Breast epithelium (tissue), 4 donors: ENCODE results near the gene ZNF319. TPM values are rescaled to one million over a fixed set of nuclear protein-coding genes. Genes with fewer than 3 reads are reported as not detected.

Experiments used
- DNase-seq, 2 donors: peaks; one replicate each; pipeline ENCODE4 v3.0.0-alpha.2; 2019; ENCODE audit warnings: low spot score in 2 of 2
- H3K27ac ChIP-seq, 2 donors: fragments of 200-600 bp; sonication (generic) in 1 of 2; one replicate each; pipeline ENCODE4 v1.5.1; 2016 to 2019; ENCODE audit warnings: mild to moderate bottlenecking in 1 of 2
- H3K27me3 ChIP-seq, 2 donors: fragments of 200-600 bp; sonication (generic) in 1 of 2; one replicate each; pipeline versions ENCODE4 v1.5.1 to v1.6.0; 2017 to 2019; ENCODE audit warnings: control low read depth in 1 of 2, mild to moderate bottlenecking in 1 of 2
- H3K36me3 ChIP-seq: fragments of 200-600 bp; one replicate; pipeline ENCODE4 v1.5.1; 2019
- H3K4me1 ChIP-seq, 2 donors: fragments of 200-600 bp; sonication (generic); one replicate each; pipeline ENCODE4 v1.5.1; 2016 to 2019; ENCODE audit warnings: control low read depth in 1 of 2
- H3K4me3 ChIP-seq, 3 donors: fragments of 200-600 bp; sonication (generic); 1 replicate in 2 of 3; 2 replicates in 1 of 3; pipeline ENCODE4 v1.5.1; 2016 to 2019; ENCODE audit warnings: mild to moderate bottlenecking in 3 of 3, moderate library complexity in 2 of 3
- H3K9me3 ChIP-seq, 2 donors: fragments of 200-600 bp; sonication (generic) in 1 of 2; one replicate each; pipeline ENCODE4 v1.5.1; 2016 to 2019; ENCODE audit warnings: control low read depth in 1 of 2
- POLR2A ChIP-seq: fragments of 450-650 bp; IDR thresholded peaks from one replicate; pipeline ENCODE4 v1.6.1; 2016; ENCODE audit warnings: antibody characterized with exemption, mild to moderate bottlenecking, moderate library complexity
- POLR2AphosphoS5 ChIP-seq, 3 donors: sonication (generic); formaldehyde crosslinking; IDR thresholded peaks; one replicate each; pipeline ENCODE4 v1.6.1; 2017; ENCODE audit warnings: antibody characterized with exemption in 3 of 3
- intact Hi-C: fragments of 100-400 bp; cut with DNase I; formaldehyde crosslinking; loops from one replicate; pipeline ENCODE4 v1.15.1; 2023; ENCODE audit warnings: low total_unique reads
- total RNA-seq, 3 donors: library from RNA; depleted of rRNA; stranded (reverse); fragments of >200 nt; gene quantifications; one replicate each; pipeline ENCODE4 v1.1.0, GENCODE V29; 2016
- TF ChIP-seq, protein P1 (sequence below), 3 donors: fragments of 450-650 bp; IDR thresholded peaks; one replicate each; pipeline ENCODE4 v1.5.1; 2016 to 2017; ENCODE audit warnings: antibody characterized with exemption in 3 of 3, mild to moderate bottlenecking in 3 of 3, moderate library complexity in 3 of 3

ZNF319 gene
- total RNA-seq, 3 donors from 2014 or later, result 6.2 to 7.2 (median 6.4) TPM

DNA sequence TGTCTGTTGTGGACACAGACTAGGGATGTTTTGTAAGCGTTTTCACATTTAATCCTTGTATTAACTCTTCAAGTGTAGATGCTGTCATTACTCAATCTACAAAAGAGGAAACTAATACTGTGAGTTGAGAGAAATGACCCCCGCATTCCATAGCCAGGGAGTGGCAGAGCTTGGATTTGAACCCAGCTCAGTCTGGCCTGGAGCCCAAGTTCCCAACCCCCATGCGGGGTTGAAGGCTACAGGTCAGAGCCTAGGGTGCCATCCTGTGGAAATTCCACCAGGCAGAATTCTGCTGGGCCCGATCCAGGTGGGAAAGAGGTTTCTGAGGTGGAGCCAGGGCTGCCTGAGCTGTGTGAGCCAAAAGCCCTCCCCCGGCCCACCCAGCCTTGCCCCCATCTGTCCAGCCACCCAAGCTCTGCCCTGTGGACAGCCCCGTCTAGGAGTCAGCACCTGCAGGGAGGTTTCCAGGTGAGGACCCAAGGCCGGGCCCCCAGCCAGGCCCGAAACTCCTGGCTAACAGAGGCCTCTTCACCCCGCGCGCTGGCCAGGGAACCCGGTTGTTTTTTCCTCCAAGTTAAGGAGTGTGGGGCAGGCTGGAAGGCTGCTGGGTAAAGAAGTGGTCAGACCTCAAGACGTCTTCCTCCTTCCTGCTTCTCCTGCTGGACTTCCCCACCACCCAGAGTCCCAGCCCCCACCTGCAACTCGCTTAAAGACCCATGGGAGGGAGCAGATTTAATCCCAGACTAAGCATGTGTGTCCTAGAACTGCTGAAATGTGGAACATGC, 30.7 kb upstream of the ZNF319 start:
- H3K36me3 ChIP-seq, result no peaks in the 10 kb centered on the region
- intact Hi-C loops, result no loop called here
- H3K4me3 ChIP-seq, result no peak overlapping the region
- no peak for TF ChIP-seq POLR2A
- TF ChIP-seq POLR2AphosphoS5 (IDR thresholded peaks at IDR 0.05), result no peak
- TF ChIP-seq, protein P1, sequence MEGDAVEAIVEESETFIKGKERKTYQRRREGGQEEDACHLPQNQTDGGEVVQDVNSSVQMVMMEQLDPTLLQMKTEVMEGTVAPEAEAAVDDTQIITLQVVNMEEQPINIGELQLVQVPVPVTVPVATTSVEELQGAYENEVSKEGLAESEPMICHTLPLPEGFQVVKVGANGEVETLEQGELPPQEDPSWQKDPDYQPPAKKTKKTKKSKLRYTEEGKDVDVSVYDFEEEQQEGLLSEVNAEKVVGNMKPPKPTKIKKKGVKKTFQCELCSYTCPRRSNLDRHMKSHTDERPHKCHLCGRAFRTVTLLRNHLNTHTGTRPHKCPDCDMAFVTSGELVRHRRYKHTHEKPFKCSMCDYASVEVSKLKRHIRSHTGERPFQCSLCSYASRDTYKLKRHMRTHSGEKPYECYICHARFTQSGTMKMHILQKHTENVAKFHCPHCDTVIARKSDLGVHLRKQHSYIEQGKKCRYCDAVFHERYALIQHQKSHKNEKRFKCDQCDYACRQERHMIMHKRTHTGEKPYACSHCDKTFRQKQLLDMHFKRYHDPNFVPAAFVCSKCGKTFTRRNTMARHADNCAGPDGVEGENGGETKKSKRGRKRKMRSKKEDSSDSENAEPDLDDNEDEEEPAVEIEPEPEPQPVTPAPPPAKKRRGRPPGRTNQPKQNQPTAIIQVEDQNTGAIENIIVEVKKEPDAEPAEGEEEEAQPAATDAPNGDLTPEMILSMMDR (IDR thresholded peaks at IDR 0.05), result no peak
- no peaks in the 10 kb centered on the region for H3K9me3 ChIP-seq
- no peak for DNase-seq
- peak overlapping the region; percentile 52 to 57 for H3K27ac ChIP-seq
- no peaks in the 10 kb centered on the region for H3K27me3 ChIP-seq
- H3K4me1 ChIP-seq, result peaks cover 6 to 8% of the 10 kb centered on the region in 2 donors

DNA sequence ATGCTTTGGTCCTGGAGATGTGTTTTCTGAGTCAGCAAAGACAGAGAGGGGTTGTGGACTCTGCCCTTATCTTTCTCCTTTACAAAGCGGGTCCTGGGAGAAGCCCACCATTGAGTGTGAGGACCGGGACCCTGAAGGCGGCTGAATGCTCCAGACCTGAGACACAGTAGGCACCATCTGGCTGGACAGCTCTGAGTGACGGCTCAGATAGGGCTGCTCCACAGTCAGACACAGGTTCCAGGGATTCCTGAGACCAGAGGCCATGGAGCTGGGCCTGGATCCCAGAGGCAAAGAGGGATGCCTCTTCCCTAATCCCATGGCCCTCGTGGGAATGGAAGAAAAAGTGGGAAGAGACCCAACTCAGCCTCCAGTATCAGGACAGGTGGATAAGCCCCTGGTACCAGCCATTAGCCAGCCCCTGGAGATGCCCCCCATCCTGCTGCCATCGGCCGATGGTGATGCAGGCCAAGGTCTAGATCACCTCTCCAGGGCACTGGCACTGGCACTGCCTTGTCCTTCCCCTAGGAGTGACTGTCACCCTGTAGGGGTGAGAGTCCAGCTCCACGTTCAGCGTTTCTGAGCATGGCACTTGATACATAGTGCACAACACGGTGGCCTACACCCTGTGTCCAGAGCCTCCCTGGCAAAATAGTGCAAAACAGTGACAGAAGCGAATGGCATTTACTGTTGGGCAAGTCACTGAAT, 29.8 kb upstream of the ZNF319 start:
- H3K9me3 ChIP-seq, result no peaks in the 10 kb centered on the region
- H3K36me3 ChIP-seq, result no peaks in the 10 kb centered on the region
- peaks cover 6 to 8% of the 10 kb centered on the region in 2 donors for H3K4me1 ChIP-seq
- DNase-seq, result no peak
- intact Hi-C loops, result no loop called here
- H3K27me3 ChIP-seq, result no peaks in the 10 kb centered on the region
- no peak for TF ChIP-seq POLR2AphosphoS5 (IDR thresholded peaks at IDR 0.05)
- TF ChIP-seq, protein P1 (IDR thresholded peaks at IDR 0.05), result no peak
- TF ChIP-seq POLR2A, result no peak
- H3K4me3 ChIP-seq, result no peak overlapping the region
- no peak overlapping the region for H3K27ac ChIP-seq

DNA sequence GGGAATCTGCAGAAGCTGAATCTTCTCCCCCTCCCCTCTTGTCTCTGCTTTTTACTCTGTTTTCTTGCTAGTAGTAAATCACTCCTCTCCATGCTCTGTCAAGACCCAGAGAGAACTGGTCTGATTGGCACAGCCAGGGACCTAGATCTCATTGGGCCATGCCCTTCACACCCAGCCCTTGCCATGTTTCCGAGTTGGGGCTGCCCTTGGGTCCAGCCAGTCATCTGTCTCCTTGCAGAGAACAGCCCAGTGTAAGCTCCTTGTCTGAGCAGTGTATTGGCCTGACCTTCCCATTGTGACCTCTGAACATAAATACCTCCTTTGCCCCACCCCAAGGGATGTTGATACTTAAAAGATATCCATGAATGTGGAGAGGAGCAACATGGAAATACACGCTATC, 28.9 kb upstream of the ZNF319 start:
- no peak overlapping the region for H3K27ac ChIP-seq
- DNase-seq, result no peak
- no peaks in the 10 kb centered on the region for H3K36me3 ChIP-seq
- intact Hi-C loops, result loop anchor here (5.0 kb wide), 1 partner anchor 98 kb away; the partner anchor contains the start of gene CFAP20
- peaks cover 8% of the 10 kb centered on the region in 2 donors for H3K4me1 ChIP-seq
- H3K9me3 ChIP-seq, result no peaks in the 10 kb centered on the region
- no peaks in the 10 kb centered on the region for H3K27me3 ChIP-seq
- H3K4me3 ChIP-seq, result no peak overlapping the region
- TF ChIP-seq POLR2A (no peak), POLR2AphosphoS5 (IDR thresholded peaks at IDR 0.05) (no peak)
- TF ChIP-seq, protein P1 (IDR thresholded peaks at IDR 0.05), result no peak

DNA sequence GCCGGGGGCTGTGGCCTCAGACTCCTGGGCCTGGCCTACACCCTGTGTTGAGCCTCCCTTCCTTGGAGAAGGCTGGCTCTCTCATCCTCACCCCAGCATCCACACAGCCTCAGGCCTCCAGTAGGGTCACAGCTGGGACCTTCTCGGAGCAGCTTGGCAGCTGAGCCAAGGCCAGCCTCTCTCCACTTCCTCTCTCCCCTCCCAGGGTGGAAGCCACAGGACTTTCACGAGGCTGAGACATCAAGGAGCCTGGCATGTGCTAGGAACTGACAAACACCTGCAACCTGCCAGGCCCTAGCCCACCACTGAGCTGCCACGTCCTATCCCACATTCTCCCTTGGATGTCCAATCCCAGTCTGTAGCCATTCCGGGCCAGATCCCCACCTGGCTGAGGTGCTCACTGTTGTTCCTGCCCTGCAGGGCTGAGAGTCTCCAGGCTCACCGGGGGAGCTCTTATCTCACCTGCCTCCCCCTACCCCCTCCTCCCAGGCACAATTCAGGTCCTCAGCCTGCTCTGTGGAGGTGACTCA, 28.1 kb upstream of the ZNF319 start:
- DNase-seq, result no peak
- no peak overlapping the region for H3K4me3 ChIP-seq
- no peaks in the 10 kb centered on the region for H3K9me3 ChIP-seq
- no peak overlapping the region for H3K27ac ChIP-seq
- H3K4me1 ChIP-seq, result peaks cover 8% of the 10 kb centered on the region in 2 donors
- no peak for TF ChIP-seq POLR2AphosphoS5 (IDR thresholded peaks at IDR 0.05)
- H3K36me3 ChIP-seq, result no peaks in the 10 kb centered on the region
- intact Hi-C loops, result loop anchor here (5.0 kb wide), 1 partner anchor 99 kb away; the partner anchor contains the start of gene CFAP20
- H3K27me3 ChIP-seq, result no peaks in the 10 kb centered on the region

DNA sequence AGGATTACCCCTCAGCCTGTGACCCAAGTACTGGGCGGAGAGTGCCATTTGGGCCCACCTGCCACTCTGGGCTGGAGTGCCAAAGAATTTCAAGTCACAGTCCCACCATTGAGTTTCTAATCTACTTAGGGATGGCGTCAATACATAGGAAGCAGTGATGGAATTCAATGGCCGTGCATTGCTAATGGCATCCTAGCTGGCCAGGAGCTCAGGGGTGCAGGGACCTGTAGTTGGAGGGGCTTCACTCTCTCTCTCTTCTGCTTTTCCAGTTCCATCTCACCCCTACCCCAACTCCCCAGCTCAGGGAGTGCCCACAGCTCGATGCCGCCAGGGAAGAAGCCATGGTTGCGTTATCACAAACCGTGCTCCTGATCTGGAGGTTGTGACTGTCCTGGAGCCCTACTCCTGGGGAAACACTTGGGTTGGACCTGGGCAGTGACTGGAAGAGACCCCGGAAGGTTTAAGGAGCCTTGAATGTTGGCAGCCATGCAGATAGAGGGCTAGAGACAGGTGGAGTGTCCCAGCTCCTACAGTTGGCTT, 27.5 kb upstream of the ZNF319 start:
- intact Hi-C loops, result loop anchor here (5.0 kb wide), 1 partner anchor 99 kb away; the partner anchor contains the start of gene CFAP20
- H3K4me3 ChIP-seq, result peak overlapping the region in 1 of 3 donors; percentile 92
- no peaks in the 10 kb centered on the region for H3K36me3 ChIP-seq
- no peak for TF ChIP-seq POLR2AphosphoS5 (IDR thresholded peaks at IDR 0.05)
- no peaks in the 10 kb centered on the region for H3K9me3 ChIP-seq
- no peak for DNase-seq
- peak overlapping the region in 1 of 2 donors; percentile 8 for H3K27ac ChIP-seq
- no peaks in the 10 kb centered on the region for H3K27me3 ChIP-seq
- H3K4me1 ChIP-seq, result peaks cover 8 to 12% of the 10 kb centered on the region in 2 donors
